ENCODE measurements around the gene PPP6R1. TPM values are rescaled to one million over a fixed set of nuclear protein-coding genes. Genes with fewer than 3 reads are reported as not detected.

Gene PPP6R1
- total and polyA plus RNA-seq, 2 donors (not counting 1 experiment from before 2014, with no cell fraction given), result 28.5 to 34.0 TPM

GRCh38 chr19:55228403-55229031 lies 30.3 kb downstream of the PPP6R1 start, which contains the start of gene TMEM86B:
Gene TMEM86B, minus strand, starts transcription at chr19:55228763. Its CDS starts 22 bp downstream, at chr19:55228741.
- Histone ChIP-seq H3K4me3 (replicated peaks in 1 of 4; ENCODE audit: control extremely low read depth in 1 of 4, insufficient read depth in 1 of 4, low read depth in 3 of 4, low read length in 4 of 4) (no peak within 1 kb of the TSS), H3K9me3 (ENCODE audit: control insufficient read depth, insufficient read depth, low read depth, low read length) (no peaks in the 10 kb centered on the region), H3K4me1 (ENCODE audit: control insufficient read depth, extremely low read depth, insufficient read depth, low read length) (no peaks in the 10 kb centered on the region), H3K36me3 (ENCODE audit: control insufficient read depth, insufficient read depth, low read length) (peaks cover 28% of the 10 kb centered on the region), H3K27ac (ENCODE audit: insufficient read depth, low read length) (no peak within 1 kb of the TSS), H3K27me3 (ENCODE audit: control insufficient read depth, insufficient read depth, low read length) (no peaks in the 10 kb centered on the region), H3K4me2 (ENCODE audit: extremely low read depth, insufficient read depth, low read length) (no peak within 1 kb of the TSS), H4K20me1 (ENCODE audit: control insufficient read depth, extremely low read depth, insufficient read depth, low read length) (no peaks in the 10 kb centered on the region), H2AFZ (ENCODE audit: low read length) (no peak within 1 kb of the TSS), H3K79me2 (ENCODE audit: control insufficient read depth, insufficient read depth, low read length) (no peaks in the 10 kb centered on the region), H3K9ac (ENCODE audit: insufficient read depth, low read length) (no peak within 1 kb of the TSS)
- DNase-seq (ENCODE audit: low read depth in 2 of 2), result no peak
- TF ChIP-seq CTCF (conservative IDR thresholded peaks at IDR 0.05 in 1 of 2, IDR thresholded peaks at IDR 0.05 in 1 of 2; ENCODE audit: low read depth in 1 of 2, low read length in 2 of 2), result no peak
- TF ChIP-seq EZH2 (IDR thresholded peaks at IDR 0.05; ENCODE audit: low read length, missing control alignments), result no peak

GRCh38 chr19:55228015-55228391 lies 30.8 kb downstream of the PPP6R1 start:
- no peak for TF ChIP-seq EZH2 (IDR thresholded peaks at IDR 0.05; ENCODE audit: low read length, missing control alignments)
- no peak for TF ChIP-seq CTCF (conservative IDR thresholded peaks at IDR 0.05 in 1 of 2, IDR thresholded peaks at IDR 0.05 in 1 of 2; ENCODE audit: low read depth in 1 of 2, low read length in 2 of 2)
- no peak overlapping the region for H3K4me3 ChIP-seq (replicated peaks in 1 of 4; ENCODE audit: control extremely low read depth in 1 of 4, insufficient read depth in 1 of 4, low read depth in 3 of 4, low read length in 4 of 4)
- no peak overlapping the region for H3K4me2 ChIP-seq (ENCODE audit: extremely low read depth, insufficient read depth, low read length)
- no peak for DNase-seq (ENCODE audit: low read depth in 2 of 2)
- peaks cover 28% of the 10 kb centered on the region for H3K36me3 ChIP-seq (ENCODE audit: control insufficient read depth, insufficient read depth, low read length)
- no peaks in the 10 kb centered on the region for H3K79me2 ChIP-seq (ENCODE audit: control insufficient read depth, insufficient read depth, low read length)
- no peak overlapping the region for H3K27ac ChIP-seq (ENCODE audit: insufficient read depth, low read length)
- H2AFZ ChIP-seq (ENCODE audit: low read length), result no peak overlapping the region
- H3K4me1 ChIP-seq (ENCODE audit: control insufficient read depth, extremely low read depth, insufficient read depth, low read length), result no peaks in the 10 kb centered on the region
- H3K9me3 ChIP-seq (ENCODE audit: control insufficient read depth, insufficient read depth, low read depth, low read length), result no peaks in the 10 kb centered on the region
- no peaks in the 10 kb centered on the region for H3K27me3 ChIP-seq (ENCODE audit: control insufficient read depth, insufficient read depth, low read length)
- no peak overlapping the region for H3K9ac ChIP-seq (ENCODE audit: insufficient read depth, low read length)
- H4K20me1 ChIP-seq (ENCODE audit: control insufficient read depth, extremely low read depth, insufficient read depth, low read length), result no peaks in the 10 kb centered on the region

GRCh38 chr19:55227241-55228014 lies 31.4 kb downstream of the PPP6R1 start:
- TF ChIP-seq EZH2 (IDR thresholded peaks at IDR 0.05; ENCODE audit: low read length, missing control alignments) (no peak), CTCF (conservative IDR thresholded peaks at IDR 0.05 in 1 of 2, IDR thresholded peaks at IDR 0.05 in 1 of 2; ENCODE audit: low read depth in 1 of 2, low read length in 2 of 2) (no peak)
- H3K9ac ChIP-seq (ENCODE audit: insufficient read depth, low read length), result no peak overlapping the region
- no peaks in the 10 kb centered on the region for H3K4me1 ChIP-seq (ENCODE audit: control insufficient read depth, extremely low read depth, insufficient read depth, low read length)
- peaks cover 26% of the 10 kb centered on the region for H3K36me3 ChIP-seq (ENCODE audit: control insufficient read depth, insufficient read depth, low read length)
- no peak overlapping the region for H3K4me2 ChIP-seq (ENCODE audit: extremely low read depth, insufficient read depth, low read length)
- no peak overlapping the region for H3K4me3 ChIP-seq (replicated peaks in 1 of 4; ENCODE audit: control extremely low read depth in 1 of 4, insufficient read depth in 1 of 4, low read depth in 3 of 4, low read length in 4 of 4)
- no peak overlapping the region for H2AFZ ChIP-seq (ENCODE audit: low read length)
- no peaks in the 10 kb centered on the region for H3K27me3 ChIP-seq (ENCODE audit: control insufficient read depth, insufficient read depth, low read length)
- H3K79me2 ChIP-seq (ENCODE audit: control insufficient read depth, insufficient read depth, low read length), result no peaks in the 10 kb centered on the region
- H3K9me3 ChIP-seq (ENCODE audit: control insufficient read depth, insufficient read depth, low read depth, low read length), result no peaks in the 10 kb centered on the region
- H4K20me1 ChIP-seq (ENCODE audit: control insufficient read depth, extremely low read depth, insufficient read depth, low read length), result no peaks in the 10 kb centered on the region
- no peak for DNase-seq (ENCODE audit: low read depth in 2 of 2)
- H3K27ac ChIP-seq (ENCODE audit: insufficient read depth, low read length), result no peak overlapping the region

All from fibroblast of lung (primary cell).